Measurements from ENCODE around the gene DMRTC2.

DMRTC2 gene

GRCh38 chr19:41876847-41877832, 32.3 kb downstream of the DMRTC2 start, which contains the start of gene CD79A:
Gene CD79A (plus strand): TSS chr19:41877279. CDS start chr19:41877305, 26 bp downstream.
- TF ChIP-seq, protein P1, sequence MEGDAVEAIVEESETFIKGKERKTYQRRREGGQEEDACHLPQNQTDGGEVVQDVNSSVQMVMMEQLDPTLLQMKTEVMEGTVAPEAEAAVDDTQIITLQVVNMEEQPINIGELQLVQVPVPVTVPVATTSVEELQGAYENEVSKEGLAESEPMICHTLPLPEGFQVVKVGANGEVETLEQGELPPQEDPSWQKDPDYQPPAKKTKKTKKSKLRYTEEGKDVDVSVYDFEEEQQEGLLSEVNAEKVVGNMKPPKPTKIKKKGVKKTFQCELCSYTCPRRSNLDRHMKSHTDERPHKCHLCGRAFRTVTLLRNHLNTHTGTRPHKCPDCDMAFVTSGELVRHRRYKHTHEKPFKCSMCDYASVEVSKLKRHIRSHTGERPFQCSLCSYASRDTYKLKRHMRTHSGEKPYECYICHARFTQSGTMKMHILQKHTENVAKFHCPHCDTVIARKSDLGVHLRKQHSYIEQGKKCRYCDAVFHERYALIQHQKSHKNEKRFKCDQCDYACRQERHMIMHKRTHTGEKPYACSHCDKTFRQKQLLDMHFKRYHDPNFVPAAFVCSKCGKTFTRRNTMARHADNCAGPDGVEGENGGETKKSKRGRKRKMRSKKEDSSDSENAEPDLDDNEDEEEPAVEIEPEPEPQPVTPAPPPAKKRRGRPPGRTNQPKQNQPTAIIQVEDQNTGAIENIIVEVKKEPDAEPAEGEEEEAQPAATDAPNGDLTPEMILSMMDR (conservative IDR thresholded peaks at IDR 0.05; ENCODE audit: low read depth, low read length) = no peak
- no peak within 1 kb of the TSS for H3K4me3 ChIP-seq (ENCODE audit: low read length)
- DNase-seq (ENCODE audit: low read depth) = peak; percentile 62

- H3K4me3 ChIP-seq (ENCODE audit: low read length) = no peak overlapping the region
- DNase-seq (ENCODE audit: low read depth) = no peak
- TF ChIP-seq, protein P1 (conservative IDR thresholded peaks at IDR 0.05; ENCODE audit: low read depth, low read length) = no peak
Measured at GRCh38 chr19:41877916-41878905, 33.4 kb downstream of the DMRTC2 start.

DNA sequence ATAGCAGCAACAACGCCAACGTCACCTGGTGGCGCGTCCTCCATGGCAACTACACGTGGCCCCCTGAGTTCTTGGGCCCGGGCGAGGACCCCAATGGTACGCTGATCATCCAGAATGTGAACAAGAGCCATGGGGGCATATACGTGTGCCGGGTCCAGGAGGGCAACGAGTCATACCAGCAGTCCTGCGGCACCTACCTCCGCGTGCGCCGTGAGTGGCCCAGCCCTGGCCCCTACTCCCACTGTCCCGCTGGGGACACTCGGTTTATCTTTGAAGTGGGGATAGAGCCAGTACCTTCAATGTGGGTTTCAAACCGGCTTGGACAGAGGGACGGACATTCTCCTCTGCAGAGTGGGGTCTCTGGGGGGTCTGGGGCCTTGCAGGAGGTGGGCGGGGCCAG, 34.2 kb downstream of the DMRTC2 start:
- no peak for DNase-seq (ENCODE audit: low read depth)
- no peak overlapping the region for H3K4me3 ChIP-seq (ENCODE audit: low read length)
- TF ChIP-seq, protein P1 (conservative IDR thresholded peaks at IDR 0.05; ENCODE audit: low read depth, low read length) = no peak

DNA sequence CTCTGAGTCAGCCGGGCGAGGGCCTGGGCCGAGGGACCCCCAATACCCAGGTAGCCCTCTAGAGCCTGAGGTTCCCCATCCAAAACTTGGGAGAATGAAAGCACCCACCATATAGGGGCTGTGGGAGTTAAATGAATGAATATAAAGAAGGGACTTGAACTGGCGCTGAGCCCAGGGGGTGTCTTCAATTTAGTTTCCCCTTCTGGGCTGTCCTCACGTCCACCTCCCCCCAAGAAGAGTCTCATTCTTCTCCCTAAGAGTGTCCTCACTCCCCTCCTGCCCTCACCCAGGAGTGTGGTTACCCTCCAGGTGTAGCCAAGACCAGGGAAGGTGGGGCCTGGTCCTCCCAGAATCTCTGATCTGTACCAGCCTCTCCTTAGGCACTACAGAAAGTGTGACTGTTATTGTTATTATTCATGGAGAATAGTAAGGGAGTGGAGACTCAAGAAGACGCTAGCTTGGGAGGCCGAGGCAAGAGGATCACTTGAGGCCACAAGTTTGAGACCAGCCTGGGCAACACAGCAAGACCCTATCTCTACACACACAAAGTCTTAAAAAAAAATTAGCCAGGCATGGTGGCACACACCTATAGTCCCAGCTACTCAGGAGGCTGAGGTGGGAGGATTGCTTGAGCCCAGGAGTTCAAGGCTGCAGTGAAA, 35.0 kb downstream of the DMRTC2 start:
- no peak for DNase-seq (ENCODE audit: low read depth)
- TF ChIP-seq, protein P1 (conservative IDR thresholded peaks at IDR 0.05; ENCODE audit: low read depth, low read length) = no peak
- H3K4me3 ChIP-seq (ENCODE audit: low read length) = no peak overlapping the region

DNA sequence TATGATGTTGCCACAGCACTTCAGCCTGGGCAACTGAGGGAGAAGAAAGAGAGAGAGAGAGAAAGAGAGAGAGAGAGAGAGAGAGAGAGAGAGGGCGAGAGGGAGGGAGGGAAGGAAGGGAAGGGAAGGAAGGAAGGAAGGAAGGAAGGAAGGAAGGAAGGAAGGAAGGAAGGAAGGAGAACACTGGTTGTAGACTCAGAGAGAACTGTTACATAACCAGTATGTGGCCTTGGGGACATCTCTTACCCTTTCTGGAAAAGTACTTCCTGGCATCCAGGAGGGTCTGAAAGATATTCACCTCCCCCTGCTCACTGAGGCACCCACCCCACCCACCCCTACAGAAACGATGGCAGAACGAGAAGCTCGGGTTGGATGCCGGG, 35.5 kb downstream of the DMRTC2 start:
- H3K4me3 ChIP-seq (ENCODE audit: low read length) = no peak overlapping the region
- DNase-seq (ENCODE audit: low read depth) = no peak
- TF ChIP-seq, protein P1 (conservative IDR thresholded peaks at IDR 0.05; ENCODE audit: low read depth, low read length) = no peak

DNA sequence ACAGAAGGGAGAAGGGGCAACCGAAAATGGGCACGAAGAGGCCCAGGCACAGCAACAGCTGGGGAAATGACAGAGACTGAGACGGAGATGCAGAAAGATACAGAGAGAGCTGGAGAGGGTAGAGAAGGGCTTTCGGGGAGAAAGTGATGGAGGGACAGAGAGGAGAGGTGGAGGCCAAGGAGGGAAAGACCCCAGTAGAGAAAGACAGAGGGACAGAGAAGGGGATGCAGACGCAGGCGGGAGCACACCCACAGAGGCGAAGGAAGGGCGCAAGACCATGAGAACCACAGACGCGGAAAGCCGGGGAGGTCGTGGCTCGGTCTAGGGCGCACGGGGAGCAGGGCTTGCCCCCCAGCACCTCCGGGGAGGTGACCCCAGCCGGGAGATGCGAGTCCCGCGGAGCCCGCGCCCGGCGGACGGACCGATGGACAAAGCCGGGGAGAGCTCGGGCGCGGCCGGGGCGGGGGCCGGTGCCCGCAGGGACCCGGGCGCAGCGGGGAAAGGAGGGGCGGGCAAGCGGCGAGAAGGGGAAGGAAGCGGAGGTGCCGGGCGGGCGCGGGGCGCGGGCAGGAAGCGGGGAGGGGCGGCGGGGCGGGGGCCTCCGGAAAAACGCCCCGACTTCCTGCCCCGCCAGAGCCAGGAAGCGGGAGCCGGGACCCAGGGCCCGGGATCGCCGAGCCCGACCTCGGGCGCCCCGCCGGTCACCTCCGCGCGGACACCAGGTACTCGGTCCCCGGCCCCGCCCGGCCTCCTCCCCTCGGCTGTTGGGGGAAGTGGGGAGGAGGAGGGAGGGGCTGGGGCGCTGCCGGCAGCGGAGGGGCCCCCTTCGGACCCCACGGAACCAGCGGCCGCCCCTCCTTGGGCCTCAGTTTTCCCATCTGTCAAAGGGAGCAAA, 38.0 kb downstream of the DMRTC2 start, which contains the start of gene ARHGEF1:
ARHGEF1 (plus strand) TSS at position 617 of the 895 bp plus-strand sequence. CDS start 4,899 bp downstream, outside the sequence.
- TF ChIP-seq, protein P1 (conservative IDR thresholded peaks at IDR 0.05; ENCODE audit: low read depth, low read length) = no peak
- peak within 1 kb of the TSS; percentile 90 for H3K4me3 ChIP-seq (ENCODE audit: low read length)
- DNase-seq (ENCODE audit: low read depth) = no peak
